ENCODE measurements around the gene PTPRF. TPM values are rescaled to one million over a fixed set of nuclear protein-coding genes. Genes with fewer than 3 reads are reported as not detected.
A peak's percentile ranks its signal among the peaks of the same experiment; 100 is the strongest.
"Not testable (repeated sequence)": the region's sequence is repeated elsewhere in the genome, so short reads cannot be mapped to it uniquely, and the experiment has no call there.

PTPRF gene
- total RNA-seq, 2 donors from 2014 or later: 182 to 292 TPM

GRCh38 chr1:43491061-43491460 is 39.6 kb upstream of the PTPRF start:
- Histone ChIP-seq H3K36me3 (no peaks in the 10 kb centered on the region), H3K4me1 (replicated peaks) (no peaks in the 10 kb centered on the region), H3K9me3 (no peaks in the 10 kb centered on the region), H3K4me3 (no peak overlapping the region), H3K27me3 (replicated peaks; ENCODE audit: insufficient read depth) (no peaks in the 10 kb centered on the region), H3K27ac (no peak overlapping the region)
- DNase-seq (ENCODE audit: low spot score): no peak
- intact Hi-C loops (cut with DNase I): no loop called here
- 91% methylated on average over 1 of the region's 1 CpG for WGBS
- TF ChIP-seq POLR2A (IDR thresholded peaks at IDR 0.05): no peak
- no peak for TF ChIP-seq POLR2AphosphoS5 (IDR thresholded peaks at IDR 0.05)
- no peak for TF ChIP-seq CTCF (IDR thresholded peaks at IDR 0.05)

GRCh38 chr1:43492826-43493225 is 37.9 kb upstream of the PTPRF start:
- no peak overlapping the region for H3K27ac ChIP-seq
- no peaks in the 10 kb centered on the region for H3K36me3 ChIP-seq
- intact Hi-C loops (cut with DNase I): no loop called here
- peak; percentile 67 for DNase-seq (ENCODE audit: low spot score)
- TF ChIP-seq POLR2AphosphoS5 (IDR thresholded peaks at IDR 0.05) (no peak), CTCF (IDR thresholded peaks at IDR 0.05) (no peak), POLR2A (IDR thresholded peaks at IDR 0.05) (no peak)
- H3K4me3 ChIP-seq: no peak overlapping the region
- WGBS: 25% methylated on average over 2 of the region's 2 CpGs
- no peaks in the 10 kb centered on the region for H3K4me1 ChIP-seq (replicated peaks)
- H3K27me3 ChIP-seq (replicated peaks; ENCODE audit: insufficient read depth): no peaks in the 10 kb centered on the region
- H3K9me3 ChIP-seq: no peaks in the 10 kb centered on the region

GRCh38 chr1:43493661-43494450 is 36.8 kb upstream of the PTPRF start:
- H3K4me1 ChIP-seq (replicated peaks): no peaks in the 10 kb centered on the region
- WGBS: 31% methylated on average over 11 of the region's 11 CpGs
- no peaks in the 10 kb centered on the region for H3K27me3 ChIP-seq (replicated peaks; ENCODE audit: insufficient read depth)
- H3K27ac ChIP-seq: peak overlapping the region in 1 of 2 donors; percentile 24
- intact Hi-C loops (cut with DNase I): no loop called here
- H3K36me3 ChIP-seq: no peaks in the 10 kb centered on the region
- DNase-seq (ENCODE audit: low spot score): no peak
- TF ChIP-seq POLR2A (IDR thresholded peaks at IDR 0.05): no peak
- TF ChIP-seq CTCF (IDR thresholded peaks at IDR 0.05): no peak
- TF ChIP-seq POLR2AphosphoS5 (IDR thresholded peaks at IDR 0.05): peak; percentile 20
- no peak overlapping the region for H3K4me3 ChIP-seq
- H3K9me3 ChIP-seq: no peaks in the 10 kb centered on the region

GRCh38 chr1:43495204-43495603 is 35.5 kb upstream of the PTPRF start:
- no peaks in the 10 kb centered on the region for H3K4me1 ChIP-seq (replicated peaks)
- no peak for DNase-seq (ENCODE audit: low spot score)
- no peak for TF ChIP-seq CTCF (IDR thresholded peaks at IDR 0.05)
- TF ChIP-seq POLR2A (IDR thresholded peaks at IDR 0.05): no peak
- TF ChIP-seq POLR2AphosphoS5 (IDR thresholded peaks at IDR 0.05): no peak
- H3K27me3 ChIP-seq (replicated peaks; ENCODE audit: insufficient read depth): no peaks in the 10 kb centered on the region
- H3K4me3 ChIP-seq: no peak overlapping the region
- H3K27ac ChIP-seq: no peak overlapping the region
- WGBS: 92% methylated on average over 7 of the region's 7 CpGs
- H3K36me3 ChIP-seq: no peaks in the 10 kb centered on the region
- intact Hi-C loops (cut with DNase I): no loop called here
- H3K9me3 ChIP-seq: no peaks in the 10 kb centered on the region

- H3K9me3 ChIP-seq: no peaks in the 10 kb centered on the region
- no peaks in the 10 kb centered on the region for H3K4me1 ChIP-seq (replicated peaks)
- no peak overlapping the region for H3K27ac ChIP-seq
- intact Hi-C loops (cut with DNase I): no loop called here
- no peak for DNase-seq (ENCODE audit: low spot score)
- 78% methylated on average over 6 of the region's 6 CpGs for WGBS
- TF ChIP-seq CTCF (IDR thresholded peaks at IDR 0.05) (no peak), POLR2A (IDR thresholded peaks at IDR 0.05) (no peak), POLR2AphosphoS5 (IDR thresholded peaks at IDR 0.05) (no peak)
- no peaks in the 10 kb centered on the region for H3K27me3 ChIP-seq (replicated peaks; ENCODE audit: insufficient read depth)
- no peak overlapping the region for H3K4me3 ChIP-seq
- H3K36me3 ChIP-seq: no peaks in the 10 kb centered on the region
These were observed 30.8 kb upstream of the PTPRF start for GRCh38 chr1:43499898-43500297.

GRCh38 chr1:43501806-43502205 is 28.9 kb upstream of the PTPRF start:
- H3K36me3 ChIP-seq; DNase-seq (ENCODE audit: low spot score); H3K4me3 ChIP-seq; H3K27ac ChIP-seq; intact Hi-C loops (cut with DNase I); H3K9me3 ChIP-seq; H3K4me1 ChIP-seq (replicated peaks); H3K27me3 ChIP-seq (replicated peaks; ENCODE audit: insufficient read depth): not testable (repeated sequence)
- 96% methylated on average over 25 of the region's 33 CpGs for WGBS
